ENCODE data around the gene NDUFB4.

NDUFB4 gene

GRCh38 chr3:120641696-120642246 lies 45.6 kb downstream of the NDUFB4 start:
- no peak for DNase-seq

DNA sequence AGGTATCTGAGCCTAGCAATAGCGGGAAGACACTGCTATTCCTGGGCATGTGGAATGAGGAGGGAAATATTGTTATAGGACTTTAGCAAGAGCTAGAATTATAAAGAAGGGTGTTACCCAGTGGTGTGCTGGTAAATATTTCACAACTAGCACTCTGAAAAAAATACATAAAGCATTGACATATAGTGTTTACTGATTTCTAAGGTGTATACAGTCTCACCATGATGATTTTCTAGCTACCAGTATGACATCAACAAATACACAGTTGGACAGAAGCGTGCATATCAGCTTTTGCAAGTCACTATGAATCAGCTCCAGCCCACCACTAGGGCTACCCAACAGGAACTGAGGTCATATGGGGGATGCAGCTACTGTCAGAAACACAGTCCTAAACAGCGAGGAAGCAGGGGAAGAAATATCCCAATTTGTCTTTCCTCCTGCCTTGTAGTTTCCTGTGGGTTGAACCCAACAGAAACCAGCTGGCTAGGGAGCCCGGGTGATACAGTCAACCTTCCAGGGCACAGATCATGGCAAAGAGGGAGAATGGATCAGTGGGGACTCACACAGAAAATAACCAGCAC lies 46.3 kb downstream of the NDUFB4 start:
- no peak for DNase-seq

DNA sequence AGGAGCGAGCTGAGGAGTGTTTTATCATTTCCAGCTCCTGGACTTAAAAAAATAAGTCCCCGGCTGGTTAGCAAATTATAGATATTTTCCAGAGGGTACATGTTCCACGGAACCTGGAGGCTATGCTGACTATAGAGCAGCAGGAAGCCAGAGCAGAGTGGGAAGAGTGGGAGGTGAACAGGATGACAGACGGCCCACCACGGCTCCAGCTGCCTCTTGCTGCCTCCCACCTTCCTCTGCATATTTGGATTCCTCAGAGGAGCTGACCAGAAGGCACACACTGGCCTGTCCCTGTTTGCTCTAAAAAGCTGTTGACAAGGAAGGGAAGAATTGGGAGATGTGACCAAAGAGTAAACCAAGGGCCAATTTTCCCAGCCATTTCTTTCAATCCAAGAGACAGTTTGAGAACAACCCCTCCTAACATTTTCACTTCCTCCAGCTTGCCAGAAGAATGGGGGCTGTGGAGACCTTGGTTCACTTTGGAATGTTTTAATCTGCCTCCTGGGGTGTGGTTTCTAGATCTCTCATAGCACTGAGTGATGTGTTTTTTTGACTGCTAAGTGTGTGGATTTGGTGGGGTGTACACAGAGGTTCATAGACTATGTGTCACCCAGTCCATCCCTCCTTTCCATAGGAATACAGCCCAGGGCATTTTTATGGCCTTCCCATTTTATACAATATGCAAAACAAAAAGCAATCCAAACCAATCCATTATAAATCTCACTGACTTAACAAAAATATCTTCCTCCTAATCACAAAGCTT lies 49.1 kb downstream of the NDUFB4 start:
- DNase-seq = no peak

- no peak for DNase-seq
Observed at GRCh38 chr3:120646771-120647432, 50.8 kb downstream of the NDUFB4 start.

GRCh38 chr3:120648290-120648689 lies 52.2 kb downstream of the NDUFB4 start:
- DNase-seq = no peak

- DNase-seq = no peak
Observed at GRCh38 chr3:120649830-120650233, 53.7 kb downstream of the NDUFB4 start.

DNA sequence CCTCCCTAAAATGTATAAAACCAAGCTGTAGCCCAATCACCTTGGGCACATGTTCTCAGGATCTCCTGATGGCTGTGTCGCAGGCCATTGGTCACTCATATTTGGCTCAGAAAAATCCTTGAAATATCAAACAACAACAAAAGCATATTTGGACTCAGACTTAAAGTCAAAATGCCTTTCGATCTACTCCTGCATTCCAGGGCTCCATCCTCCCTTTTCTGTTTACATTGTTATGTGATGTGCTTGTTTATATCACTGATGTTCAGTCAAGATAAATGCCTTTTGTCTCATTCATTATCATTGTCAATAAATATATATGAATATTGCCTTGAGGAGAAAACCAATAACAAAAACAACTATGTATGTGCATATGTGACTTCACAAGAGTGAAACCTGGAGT lies 54.2 kb downstream of the NDUFB4 start:
- no peak for DNase-seq
